Transverse colon (tissue), 4 donors: ENCODE data around the gene SMIM43. TPM values are rescaled to one million over a fixed set of nuclear protein-coding genes. Genes with fewer than 3 reads are reported as not detected.
A peak's percentile ranks its signal among the peaks of the same experiment; 100 is the strongest.

Experiments
- DNase-seq: peaks from one replicate; pipeline ENCODE4 v3.0.0-alpha.2; 2019
- H3K27ac ChIP-seq, 4 donors: fragments of 200-600 bp; sonication (generic); 2 replicates each; pipeline ENCODE4 v1.5.1; 2016 to 2018; ENCODE audit warnings: inconsistent platforms in 4 of 4
- H3K27me3 ChIP-seq: fragments of 200-600 bp; sonication (generic); 2 replicates; pipeline ENCODE4 v1.5.1; 2017; ENCODE audit warnings: inconsistent platforms
- H3K36me3 ChIP-seq, 4 donors: fragments of 200-600 bp; sonication (generic); 2 replicates each; pipeline ENCODE4 v1.5.1; 2017 to 2019; ENCODE audit warnings: inconsistent platforms in 4 of 4
- H3K4me1 ChIP-seq, 4 donors: fragments of 200-600 bp; sonication (generic); 2 replicates each; pipeline ENCODE4 v1.5.1; 2017 to 2020; ENCODE audit warnings: inconsistent platforms in 4 of 4
- H3K4me3 ChIP-seq, 4 donors: fragments of 200-600 bp; sonication (generic); 1 replicate in 1 of 4; 2 replicates in 3 of 4; pipeline versions ENCODE4 v1.5.1 to v1.6.1; 2017 to 2019; ENCODE audit warnings: inconsistent platforms in 4 of 4
- H3K9me3 ChIP-seq, 2 donors: fragments of 200-600 bp; sonication (generic); 2 replicates each; pipeline ENCODE4 v1.5.1; 2017 to 2019; ENCODE audit warnings: inconsistent platforms in 2 of 2
- EP300 ChIP-seq: sonication (generic); formaldehyde crosslinking; IDR thresholded peaks from one replicate; pipeline ENCODE4 v1.6.1; 2017; ENCODE audit warnings: antibody characterized with exemption, low read depth
- POLR2A ChIP-seq: fragments of 450-650 bp; IDR thresholded peaks from one replicate; pipeline ENCODE4 v1.6.1; 2016; ENCODE audit warnings: antibody characterized with exemption, mild to moderate bottlenecking, moderate library complexity
- POLR2AphosphoS5 ChIP-seq, 3 donors: sonication (generic); formaldehyde crosslinking; IDR thresholded peaks; one replicate each; pipeline ENCODE4 v1.6.1; 2016; ENCODE audit warnings: antibody characterized with exemption in 3 of 3
- WGBS, 2 donors: methylation state at CpG; one replicate each; pipeline ENCODE4 v1.1.5; 2018; ENCODE audit warnings: low coverage in 1 of 2; 5-methylcytosine and 5-hydroxymethylcytosine counted together
- in situ Hi-C, 4 donors: fragments of 200-750 bp; cut with MboI; loops; one replicate each; pipeline versions ENCODE4 v1.15.0 to v1.15.1; 2017; ENCODE audit warnings: low sequenced_read_pairs in 3 of 4, low pct_ligation_motif_present in 1 of 4, low pct_unique_long_range_greater_than_20kb in 1 of 4
- intact Hi-C: fragments of 100-400 bp; cut with DNase I; formaldehyde crosslinking; loops from one replicate; pipeline ENCODE4 v1.15.1; 2023; ENCODE audit warnings: low total_unique reads
- total RNA-seq, 4 donors: library from RNA; depleted of rRNA; stranded (reverse); fragments of >200 nt; gene quantifications; one replicate each; pipeline ENCODE4 v1.1.0, GENCODE V29; 2016
- TF ChIP-seq, protein P1 (sequence below), 5 experiments: fragments of 200-600 bp in 3 of 5; fragments of 450-650 bp in 2 of 5; sonication (generic) in 3 of 5; IDR thresholded peaks; 1 replicate in 2 of 5; 2 replicates in 3 of 5; pipeline ENCODE4 v1.5.1; 2016 to 2017; ENCODE audit warnings: antibody characterized with exemption in 5 of 5, inconsistent platforms in 3 of 5, mild to moderate bottlenecking in 2 of 5, moderate library complexity in 1 of 5

SMIM43 gene
- total RNA-seq, 4 donors from 2014 or later: 0.27 TPM; not detected in 3

- H3K36me3 ChIP-seq: no peaks in the 10 kb centered on the region
- in situ Hi-C loops: loop anchor here (10.0 to 25.0 kb wide), 4 partner anchors 252 to 377 kb away; no protein-coding TSS in a partner anchor
- no peak for DNase-seq
- H3K4me3 ChIP-seq: no peak overlapping the region
- TF ChIP-seq EP300 (no peak), POLR2AphosphoS5 (IDR thresholded peaks at IDR 0.05) (no peak), POLR2A (no peak)
- TF ChIP-seq, protein P1, sequence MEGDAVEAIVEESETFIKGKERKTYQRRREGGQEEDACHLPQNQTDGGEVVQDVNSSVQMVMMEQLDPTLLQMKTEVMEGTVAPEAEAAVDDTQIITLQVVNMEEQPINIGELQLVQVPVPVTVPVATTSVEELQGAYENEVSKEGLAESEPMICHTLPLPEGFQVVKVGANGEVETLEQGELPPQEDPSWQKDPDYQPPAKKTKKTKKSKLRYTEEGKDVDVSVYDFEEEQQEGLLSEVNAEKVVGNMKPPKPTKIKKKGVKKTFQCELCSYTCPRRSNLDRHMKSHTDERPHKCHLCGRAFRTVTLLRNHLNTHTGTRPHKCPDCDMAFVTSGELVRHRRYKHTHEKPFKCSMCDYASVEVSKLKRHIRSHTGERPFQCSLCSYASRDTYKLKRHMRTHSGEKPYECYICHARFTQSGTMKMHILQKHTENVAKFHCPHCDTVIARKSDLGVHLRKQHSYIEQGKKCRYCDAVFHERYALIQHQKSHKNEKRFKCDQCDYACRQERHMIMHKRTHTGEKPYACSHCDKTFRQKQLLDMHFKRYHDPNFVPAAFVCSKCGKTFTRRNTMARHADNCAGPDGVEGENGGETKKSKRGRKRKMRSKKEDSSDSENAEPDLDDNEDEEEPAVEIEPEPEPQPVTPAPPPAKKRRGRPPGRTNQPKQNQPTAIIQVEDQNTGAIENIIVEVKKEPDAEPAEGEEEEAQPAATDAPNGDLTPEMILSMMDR (IDR thresholded peaks at IDR 0.05): no peak
- intact Hi-C loops: no loop called here
- 73 to 75% methylated on average over 2 of the region's 2 CpGs for WGBS, 2 donors
- no peak overlapping the region for H3K27ac ChIP-seq
- H3K9me3 ChIP-seq: no peaks in the 10 kb centered on the region
- no peaks in the 10 kb centered on the region for H3K4me1 ChIP-seq
- H3K27me3 ChIP-seq: no peaks in the 10 kb centered on the region
Observed at GRCh38 chr4:121738780-121739535, 26.0 kb downstream of the SMIM43 start.

GRCh38 chr4:121737846-121738554 is 27.0 kb downstream of the SMIM43 start:
- H3K27ac ChIP-seq: no peak overlapping the region
- no peaks in the 10 kb centered on the region for H3K27me3 ChIP-seq
- in situ Hi-C loops (loop anchor here (10.0 to 25.0 kb wide), 4 partner anchors 251 to 376 kb away; no protein-coding TSS in a partner anchor), intact Hi-C loops (no loop called here)
- WGBS, 2 donors: 67 to 70% methylated on average over 6 to 10 of the region's 10 CpGs
- no peaks in the 10 kb centered on the region for H3K9me3 ChIP-seq
- H3K4me3 ChIP-seq: no peak overlapping the region
- no peak for DNase-seq
- no peak for TF ChIP-seq POLR2AphosphoS5 (IDR thresholded peaks at IDR 0.05)
- no peak for TF ChIP-seq POLR2A
- no peak for TF ChIP-seq EP300
- TF ChIP-seq, protein P1 (IDR thresholded peaks at IDR 0.05): no peak
- no peaks in the 10 kb centered on the region for H3K36me3 ChIP-seq
- no peaks in the 10 kb centered on the region for H3K4me1 ChIP-seq

DNA sequence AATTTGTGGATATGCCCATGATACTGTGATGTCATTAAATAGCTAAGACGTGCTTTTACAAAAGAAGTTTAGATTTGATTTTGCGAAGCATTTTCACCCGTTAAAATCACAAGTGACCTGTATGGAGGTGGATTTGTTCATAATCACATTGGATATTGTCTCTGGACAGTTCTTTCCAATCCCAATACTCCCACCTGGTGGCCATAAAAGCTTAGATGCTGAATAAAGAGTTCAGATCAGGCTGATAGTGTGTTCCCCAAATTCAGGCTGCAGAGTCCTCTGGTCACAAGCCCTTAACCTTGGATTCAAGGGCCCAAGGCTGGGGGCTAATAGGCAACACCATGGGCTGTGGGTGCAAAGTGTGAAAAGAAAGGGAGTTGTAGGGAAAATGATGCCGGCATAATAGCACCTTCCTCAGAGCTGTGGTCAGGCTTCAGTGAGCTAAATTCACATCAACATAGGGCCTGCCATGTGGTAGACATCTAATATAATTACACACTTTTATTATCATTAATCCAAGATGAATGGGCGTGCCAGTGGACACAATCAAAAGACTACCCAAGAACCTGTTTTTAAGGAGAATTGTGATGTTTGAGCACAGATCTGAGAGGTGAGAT is 28.1 kb downstream of the SMIM43 start:
- H3K27ac ChIP-seq: no peak overlapping the region
- TF ChIP-seq, protein P1 (IDR thresholded peaks at IDR 0.05): peak; percentile 25 to 42 (median 32)
- no peak for TF ChIP-seq POLR2AphosphoS5 (IDR thresholded peaks at IDR 0.05)
- TF ChIP-seq EP300: no peak
- no peak for TF ChIP-seq POLR2A
- intact Hi-C loops: no loop called here
- in situ Hi-C loops: loop anchor here (10.0 to 25.0 kb wide), 4 partner anchors 250 to 375 kb away; no protein-coding TSS in a partner anchor
- no peak for DNase-seq
- WGBS, 2 donors: 65% methylated on average over 5 of the region's 5 CpGs
- no peak overlapping the region for H3K4me3 ChIP-seq
- H3K36me3 ChIP-seq: no peaks in the 10 kb centered on the region
- H3K27me3 ChIP-seq: no peaks in the 10 kb centered on the region
- H3K4me1 ChIP-seq: no peaks in the 10 kb centered on the region
- H3K9me3 ChIP-seq: no peaks in the 10 kb centered on the region

GRCh38 chr4:121734571-121734970 is 30.4 kb downstream of the SMIM43 start:
- Histone ChIP-seq H3K27me3 (no peaks in the 10 kb centered on the region), H3K4me1 (no peaks in the 10 kb centered on the region), H3K27ac (no peak overlapping the region), H3K36me3 (no peaks in the 10 kb centered on the region), H3K9me3 (no peaks in the 10 kb centered on the region), H3K4me3 (no peak overlapping the region)
- DNase-seq: no peak
- intact Hi-C loops: no loop called here
- TF ChIP-seq, protein P1 (IDR thresholded peaks at IDR 0.05): no peak
- TF ChIP-seq POLR2A: no peak
- no peak for TF ChIP-seq POLR2AphosphoS5 (IDR thresholded peaks at IDR 0.05)
- no peak for TF ChIP-seq EP300
- WGBS, 2 donors: 82 to 88% methylated on average over 1 of the region's 1 CpG
- in situ Hi-C loops: loop anchor here (10.0 to 25.0 kb wide), 4 partner anchors 247 to 372 kb away; no protein-coding TSS in a partner anchor
